ENCODE data around the gene RAB15.

The RAB15 gene

DNA sequence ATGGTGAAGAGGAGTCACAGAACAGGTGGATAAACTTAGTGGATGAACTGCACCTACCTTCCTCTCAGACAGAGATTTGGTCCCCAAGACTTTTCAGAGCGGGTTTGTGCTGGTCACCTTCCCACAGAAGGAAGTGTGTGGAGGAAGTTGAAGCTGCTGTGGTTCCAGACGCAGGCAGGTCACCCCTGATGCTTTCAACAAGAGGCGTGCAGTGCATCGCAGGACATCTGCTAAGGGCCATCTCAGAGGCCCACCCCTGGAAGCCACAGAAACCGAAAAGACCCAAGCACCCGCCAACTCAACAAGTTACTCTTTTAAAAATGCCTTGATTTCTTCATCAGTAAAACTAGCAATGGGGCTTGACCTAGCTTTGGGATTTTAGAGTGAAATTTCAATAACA is 28.6 kb downstream of the RAB15 start:
- DNase-seq (ENCODE audit: low read depth): no peak
- H3K4me3 ChIP-seq (ENCODE audit: control insufficient read depth, low read depth, low read length): no peak overlapping the region
- TF ChIP-seq, protein P1, sequence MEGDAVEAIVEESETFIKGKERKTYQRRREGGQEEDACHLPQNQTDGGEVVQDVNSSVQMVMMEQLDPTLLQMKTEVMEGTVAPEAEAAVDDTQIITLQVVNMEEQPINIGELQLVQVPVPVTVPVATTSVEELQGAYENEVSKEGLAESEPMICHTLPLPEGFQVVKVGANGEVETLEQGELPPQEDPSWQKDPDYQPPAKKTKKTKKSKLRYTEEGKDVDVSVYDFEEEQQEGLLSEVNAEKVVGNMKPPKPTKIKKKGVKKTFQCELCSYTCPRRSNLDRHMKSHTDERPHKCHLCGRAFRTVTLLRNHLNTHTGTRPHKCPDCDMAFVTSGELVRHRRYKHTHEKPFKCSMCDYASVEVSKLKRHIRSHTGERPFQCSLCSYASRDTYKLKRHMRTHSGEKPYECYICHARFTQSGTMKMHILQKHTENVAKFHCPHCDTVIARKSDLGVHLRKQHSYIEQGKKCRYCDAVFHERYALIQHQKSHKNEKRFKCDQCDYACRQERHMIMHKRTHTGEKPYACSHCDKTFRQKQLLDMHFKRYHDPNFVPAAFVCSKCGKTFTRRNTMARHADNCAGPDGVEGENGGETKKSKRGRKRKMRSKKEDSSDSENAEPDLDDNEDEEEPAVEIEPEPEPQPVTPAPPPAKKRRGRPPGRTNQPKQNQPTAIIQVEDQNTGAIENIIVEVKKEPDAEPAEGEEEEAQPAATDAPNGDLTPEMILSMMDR (IDR thresholded peaks at IDR 0.05; ENCODE audit: control insufficient read depth, insufficient read depth, low read depth, low read length, missing control alignments): no peak

DNA sequence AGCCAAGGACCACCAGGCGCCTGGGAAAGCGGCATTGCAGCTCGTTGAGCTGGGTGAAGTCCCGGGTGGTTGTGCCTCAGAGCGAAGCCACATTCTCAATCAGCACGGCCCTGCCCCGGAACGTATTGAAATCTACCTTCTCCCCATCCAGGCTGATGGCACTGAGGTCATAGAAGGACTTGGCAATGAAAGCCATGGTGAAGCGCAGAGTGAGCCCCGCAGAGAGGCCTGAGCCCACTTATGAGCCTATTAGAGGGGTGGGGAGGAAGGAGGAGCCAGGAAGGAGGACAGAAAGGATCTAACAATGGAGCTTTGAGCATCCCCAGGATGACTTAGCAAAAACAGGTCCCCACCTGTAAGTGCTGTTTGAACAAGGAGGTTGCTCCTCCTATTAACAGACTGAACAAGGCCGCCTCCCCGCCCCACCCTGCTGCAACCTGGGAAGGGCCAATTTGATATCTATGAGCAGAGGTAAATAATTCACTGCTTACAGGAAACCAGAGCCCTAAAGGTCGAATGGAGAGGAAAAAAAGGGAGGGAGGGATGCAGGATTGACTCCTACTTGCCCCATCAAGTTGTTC is 29.5 kb downstream of the RAB15 start, which contains the start of gene GPX2:
Gene GPX2 (minus strand): TSS at position 215 of the 581 bp plus-strand sequence. CDS start 19 bp downstream, at position 196.
- H3K4me3 ChIP-seq (ENCODE audit: control insufficient read depth, low read depth, low read length): no peak within 1 kb of the TSS
- DNase-seq (ENCODE audit: low read depth): no peak
- TF ChIP-seq, protein P1 (IDR thresholded peaks at IDR 0.05; ENCODE audit: control insufficient read depth, insufficient read depth, low read depth, low read length, missing control alignments): no peak

DNA sequence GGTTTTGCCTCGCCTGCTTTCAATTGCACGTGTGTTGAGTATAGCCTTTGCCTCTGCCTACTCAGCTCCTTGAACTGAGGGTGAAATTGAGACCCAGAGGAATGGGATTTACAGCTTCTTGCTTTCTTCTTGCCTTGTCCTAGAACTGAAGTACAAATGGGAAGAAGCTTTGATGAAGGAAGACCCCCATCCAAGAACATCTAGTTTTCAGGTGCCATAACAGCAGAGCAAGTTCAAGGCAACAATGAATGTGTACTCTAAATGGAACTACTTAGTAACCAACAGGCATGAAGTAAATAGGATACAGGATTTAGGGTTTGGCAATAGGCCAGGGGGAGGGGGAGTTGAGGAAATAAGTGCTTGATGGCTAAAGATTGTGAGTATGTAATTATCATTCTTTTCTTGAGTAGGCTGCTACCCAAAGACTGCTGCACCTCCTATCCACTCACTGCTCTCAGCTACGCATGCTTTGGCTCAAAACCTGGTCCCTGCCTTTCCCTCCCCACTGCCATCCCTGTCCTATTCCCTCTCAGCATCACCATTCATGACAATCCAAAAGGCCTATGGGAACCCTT is 31.7 kb downstream of the RAB15 start:
- TF ChIP-seq, protein P1 (IDR thresholded peaks at IDR 0.05; ENCODE audit: control insufficient read depth, insufficient read depth, low read depth, low read length, missing control alignments): no peak
- H3K4me3 ChIP-seq (ENCODE audit: control insufficient read depth, low read depth, low read length): no peak overlapping the region
- DNase-seq (ENCODE audit: low read depth): no peak

DNA sequence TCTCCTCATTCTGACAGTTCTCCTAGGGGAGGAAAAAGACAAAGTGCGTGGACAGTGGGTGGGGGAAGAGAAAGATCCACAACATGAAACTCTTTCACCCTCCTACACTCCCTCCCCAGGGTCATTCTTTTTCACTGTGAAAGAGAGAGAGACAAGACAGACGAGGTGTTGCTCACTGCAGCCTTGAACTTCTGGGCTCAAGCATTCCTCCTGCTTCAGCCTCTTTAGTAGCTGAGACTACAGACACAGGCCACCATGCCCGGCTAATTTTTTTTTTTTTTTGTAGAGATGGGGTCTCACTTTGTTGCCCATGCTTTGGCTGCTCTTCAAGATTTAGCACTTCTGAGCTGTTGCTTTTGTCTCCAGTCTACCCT is 32.3 kb downstream of the RAB15 start:
- TF ChIP-seq, protein P1 (IDR thresholded peaks at IDR 0.05; ENCODE audit: control insufficient read depth, insufficient read depth, low read depth, low read length, missing control alignments): no peak
- DNase-seq (ENCODE audit: low read depth): no peak
- H3K4me3 ChIP-seq (ENCODE audit: control insufficient read depth, low read depth, low read length): no peak overlapping the region

DNA sequence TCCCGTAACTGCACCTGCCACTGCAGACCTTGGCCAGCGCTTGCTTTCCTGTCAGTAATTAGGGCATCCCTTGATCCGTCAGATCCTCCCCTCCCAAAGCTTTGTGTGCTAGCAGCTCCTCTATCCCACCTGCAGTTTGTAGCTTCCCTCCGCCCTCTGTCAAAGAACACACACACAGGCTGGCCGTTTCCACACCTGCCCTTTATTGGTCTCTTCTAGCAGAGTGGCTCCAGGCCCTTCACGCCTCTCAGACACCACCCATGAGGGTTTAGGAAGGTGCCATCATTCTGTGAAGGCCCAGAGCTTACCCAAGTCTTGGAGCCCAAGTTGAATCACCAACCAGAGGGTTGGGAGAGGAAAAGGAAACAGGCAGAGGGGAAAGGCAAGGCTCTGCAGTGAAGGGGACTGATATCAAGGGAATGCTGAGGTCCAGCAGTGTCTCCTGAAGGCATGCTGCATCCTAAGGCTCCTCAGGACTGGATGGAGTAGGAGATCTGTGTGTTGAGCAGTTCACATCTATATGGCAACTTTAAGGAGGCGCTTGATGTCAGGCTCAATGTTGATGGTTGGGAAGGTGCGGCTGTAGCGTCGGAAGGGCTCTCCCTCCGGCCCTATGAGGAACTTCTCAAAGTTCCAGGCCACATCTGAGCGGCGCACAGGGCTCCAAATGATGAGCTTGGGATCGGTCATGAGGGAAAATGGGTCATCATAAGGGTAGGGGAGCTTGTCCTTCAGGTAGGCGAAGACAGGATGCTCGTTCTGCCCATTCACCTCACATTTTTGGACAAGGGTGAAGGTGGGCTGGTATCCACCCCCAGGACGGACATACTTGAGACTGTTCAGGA is 32.9 kb downstream of the RAB15 start:
- TF ChIP-seq, protein P1 (IDR thresholded peaks at IDR 0.05; ENCODE audit: control insufficient read depth, insufficient read depth, low read depth, low read length, missing control alignments): no peak
- H3K4me3 ChIP-seq (ENCODE audit: control insufficient read depth, low read depth, low read length): no peak overlapping the region
- DNase-seq (ENCODE audit: low read depth): no peak

DNA sequence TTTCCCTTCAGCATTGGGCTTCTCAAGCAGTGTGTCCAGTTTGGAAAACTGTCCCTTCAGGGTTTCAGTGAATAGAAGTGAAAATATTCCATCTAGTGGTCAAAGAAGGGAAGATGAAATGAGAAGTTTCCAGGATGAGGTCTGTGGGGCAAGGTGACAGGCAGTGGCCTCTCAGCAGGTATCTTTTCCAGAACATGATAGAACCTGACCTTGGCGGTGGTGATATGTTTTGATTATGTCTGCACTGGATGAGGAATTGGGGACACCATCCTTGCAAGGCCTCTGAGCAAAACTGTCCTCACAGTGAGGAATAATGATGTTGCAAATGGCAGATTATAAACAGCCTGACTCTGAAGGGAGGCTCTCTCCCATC is 34.3 kb downstream of the RAB15 start:
- TF ChIP-seq, protein P1 (IDR thresholded peaks at IDR 0.05; ENCODE audit: control insufficient read depth, insufficient read depth, low read depth, low read length, missing control alignments): peak; percentile 30
- DNase-seq (ENCODE audit: low read depth): no peak
- H3K4me3 ChIP-seq (ENCODE audit: control insufficient read depth, low read depth, low read length): no peak overlapping the region

Measured in AG09309 (cell line).